Endothelial cell (in vitro differentiated cells): ENCODE data around the gene FRAS1. TPM values are rescaled to one million over a fixed set of nuclear protein-coding genes. Genes with fewer than 3 reads are reported as not detected.

Source experiments
- DNase-seq: peaks from one replicate; pipeline ENCODE4 v3.0.0; 2021; ENCODE audit warnings: low spot score
- H3K27ac Mint-ChIP-seq: one replicate; pipeline ENCODE4 v1.8.0; 2021; ENCODE audit warnings: mixed read lengths, inconsistent platforms; ENCODE audit not compliant: unreplicated experiment
- H3K27me3 Mint-ChIP-seq: one replicate; pipeline ENCODE4 v1.8.0; 2021; ENCODE audit warnings: mild to moderate bottlenecking, moderate library complexity, mixed read lengths, inconsistent platforms; ENCODE audit not compliant: unreplicated experiment
- H3K36me3 Mint-ChIP-seq: one replicate; pipeline ENCODE4 v1.8.0; 2021; ENCODE audit warnings: mild to moderate bottlenecking, low read depth, mixed read lengths, inconsistent platforms; ENCODE audit not compliant: unreplicated experiment
- H3K4me1 Mint-ChIP-seq: one replicate; pipeline ENCODE4 v1.8.0; 2021; ENCODE audit warnings: mild to moderate bottlenecking, mixed read lengths, inconsistent platforms; ENCODE audit not compliant: unreplicated experiment
- H3K4me3 Mint-ChIP-seq: one replicate; pipeline ENCODE4 v1.8.0; 2021; ENCODE audit warnings: mild to moderate bottlenecking, mixed read lengths, inconsistent platforms; ENCODE audit not compliant: unreplicated experiment
- H3K9me3 Mint-ChIP-seq: one replicate; pipeline ENCODE4 v1.8.0; 2021; ENCODE audit warnings: mixed read lengths, inconsistent platforms; ENCODE audit not compliant: unreplicated experiment
- CTCF ChIP-seq: fragments of 200-600 bp; sonication (generic); IDR thresholded peaks from one replicate; pipeline ENCODE4 v1.5.0; 2021; ENCODE audit warnings: antibody characterized with exemption; ENCODE audit not compliant: unreplicated experiment
- total RNA-seq: library from RNA; stranded (reverse); fragmentation: NEBNext Ultra II Directional; extraction: Animal tissue kit (Norgen Biotek cat#: 25700); gene quantifications from one replicate; pipeline ENCODE4 v1.2.1, GENCODE V29; 2021; ENCODE audit not compliant: unreplicated experiment

Gene FRAS1
- total RNA-seq, 1 donor from 2014 or later: 51.7 TPM

GRCh38 chr4:78070731-78071282 lies 13.7 kb downstream of the FRAS1 start:
- H3K27ac Mint-ChIP-seq: no peak overlapping the region
- H3K4me1 Mint-ChIP-seq: peaks cover 25% of the 10 kb centered on the region
- no peak overlapping the region for H3K4me3 Mint-ChIP-seq
- H3K36me3 Mint-ChIP-seq: peaks cover 6% of the 10 kb centered on the region
- no peaks in the 10 kb centered on the region for H3K27me3 Mint-ChIP-seq
- TF ChIP-seq CTCF: no peak
- no peak for DNase-seq
- no peaks in the 10 kb centered on the region for H3K9me3 Mint-ChIP-seq

GRCh38 chr4:78074759-78075158 lies 17.6 kb downstream of the FRAS1 start:
- H3K27ac Mint-ChIP-seq: no peak overlapping the region
- no peaks in the 10 kb centered on the region for H3K27me3 Mint-ChIP-seq
- H3K4me1 Mint-ChIP-seq: peaks cover 17% of the 10 kb centered on the region
- DNase-seq: no peak
- no peak overlapping the region for H3K4me3 Mint-ChIP-seq
- TF ChIP-seq CTCF: no peak
- no peaks in the 10 kb centered on the region for H3K36me3 Mint-ChIP-seq
- no peaks in the 10 kb centered on the region for H3K9me3 Mint-ChIP-seq

- no peaks in the 10 kb centered on the region for H3K9me3 Mint-ChIP-seq
- no peak for TF ChIP-seq CTCF
- no peak for DNase-seq
- peaks cover 11% of the 10 kb centered on the region for H3K4me1 Mint-ChIP-seq
- H3K4me3 Mint-ChIP-seq: no peak overlapping the region
- H3K27ac Mint-ChIP-seq: no peak overlapping the region
- H3K27me3 Mint-ChIP-seq: no peaks in the 10 kb centered on the region
- H3K36me3 Mint-ChIP-seq: no peaks in the 10 kb centered on the region
Observed at GRCh38 chr4:78075986-78076385, 18.9 kb downstream of the FRAS1 start.

GRCh38 chr4:78078101-78078500 lies 21.0 kb downstream of the FRAS1 start:
- Mint-ChIP-seq H3K27me3 (no peaks in the 10 kb centered on the region), H3K36me3 (no peaks in the 10 kb centered on the region), H3K9me3 (no peaks in the 10 kb centered on the region), H3K4me3 (no peak overlapping the region), H3K4me1 (peaks cover 12% of the 10 kb centered on the region), H3K27ac (no peak overlapping the region)
- TF ChIP-seq CTCF: no peak
- DNase-seq: no peak

- H3K4me1 Mint-ChIP-seq: peaks cover 9% of the 10 kb centered on the region
- H3K9me3 Mint-ChIP-seq: no peaks in the 10 kb centered on the region
- DNase-seq: no peak
- no peak for TF ChIP-seq CTCF
- H3K27me3 Mint-ChIP-seq: no peaks in the 10 kb centered on the region
- H3K27ac Mint-ChIP-seq: no peak overlapping the region
- no peaks in the 10 kb centered on the region for H3K36me3 Mint-ChIP-seq
- no peak overlapping the region for H3K4me3 Mint-ChIP-seq
Observed at GRCh38 chr4:78079726-78080430, 22.8 kb downstream of the FRAS1 start.
